ENCODE results near the gene BANP. TPM values are rescaled to one million over a fixed set of nuclear protein-coding genes. Genes with fewer than 3 reads are reported as not detected.
"Not testable (repeated sequence)": the region's sequence is repeated elsewhere in the genome, so short reads cannot be mapped to it uniquely, and the experiment has no call there.

BANP gene
- total RNA-seq, 1 donor from 2014 or later = 17.6 TPM

DNA sequence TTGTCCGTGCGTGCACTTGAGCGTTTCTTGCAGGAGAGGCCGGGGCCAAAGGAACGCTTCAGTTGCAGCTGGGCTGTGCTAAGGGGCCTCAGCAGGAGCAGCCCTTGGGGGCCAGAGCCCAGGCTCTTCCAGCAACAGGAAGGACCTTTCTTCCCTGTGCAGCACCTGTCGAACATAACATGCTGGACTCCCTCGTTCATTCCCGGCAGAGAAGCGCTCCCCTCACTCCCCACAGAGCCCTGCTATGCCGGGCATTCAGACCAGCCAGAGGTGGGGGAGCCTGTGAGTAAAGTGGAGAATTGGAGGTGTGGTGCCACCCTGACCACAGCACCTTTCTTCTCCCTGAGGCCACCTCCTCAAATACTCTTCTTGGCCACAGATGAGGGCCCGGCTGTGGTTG is 94.1 kb downstream of the BANP start:
- not testable (repeated sequence) for H3K4me3 ChIP-seq (ENCODE audit: low read depth, low read length); DNase-seq (ENCODE audit: low read depth)

DNA sequence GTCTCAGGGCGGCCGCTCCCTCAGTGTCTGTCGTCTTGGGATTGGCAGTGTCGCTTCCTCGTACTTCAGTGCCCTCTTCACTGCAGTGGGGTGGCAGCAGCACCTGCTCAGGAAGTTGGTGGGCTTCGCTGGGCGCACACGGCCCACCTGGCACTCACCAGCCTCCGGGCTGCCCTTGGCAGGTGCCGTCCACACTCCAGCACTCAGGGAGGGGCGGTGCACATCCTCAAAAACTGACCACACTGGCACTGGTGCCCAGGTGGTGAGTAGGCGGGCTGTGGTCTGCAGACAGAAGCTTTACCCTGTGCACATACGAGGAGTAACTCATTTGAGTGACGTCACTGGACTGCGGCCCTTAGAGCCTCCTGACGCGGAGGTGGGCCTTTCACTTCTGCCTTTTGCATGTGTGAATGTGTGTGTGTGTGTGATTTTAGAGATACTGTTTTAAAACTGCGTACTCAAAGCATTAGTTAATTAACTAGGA is 94.6 kb downstream of the BANP start:
- H3K4me3 ChIP-seq (ENCODE audit: low read depth, low read length) = no peak overlapping the region
- TF ChIP-seq, protein P1, sequence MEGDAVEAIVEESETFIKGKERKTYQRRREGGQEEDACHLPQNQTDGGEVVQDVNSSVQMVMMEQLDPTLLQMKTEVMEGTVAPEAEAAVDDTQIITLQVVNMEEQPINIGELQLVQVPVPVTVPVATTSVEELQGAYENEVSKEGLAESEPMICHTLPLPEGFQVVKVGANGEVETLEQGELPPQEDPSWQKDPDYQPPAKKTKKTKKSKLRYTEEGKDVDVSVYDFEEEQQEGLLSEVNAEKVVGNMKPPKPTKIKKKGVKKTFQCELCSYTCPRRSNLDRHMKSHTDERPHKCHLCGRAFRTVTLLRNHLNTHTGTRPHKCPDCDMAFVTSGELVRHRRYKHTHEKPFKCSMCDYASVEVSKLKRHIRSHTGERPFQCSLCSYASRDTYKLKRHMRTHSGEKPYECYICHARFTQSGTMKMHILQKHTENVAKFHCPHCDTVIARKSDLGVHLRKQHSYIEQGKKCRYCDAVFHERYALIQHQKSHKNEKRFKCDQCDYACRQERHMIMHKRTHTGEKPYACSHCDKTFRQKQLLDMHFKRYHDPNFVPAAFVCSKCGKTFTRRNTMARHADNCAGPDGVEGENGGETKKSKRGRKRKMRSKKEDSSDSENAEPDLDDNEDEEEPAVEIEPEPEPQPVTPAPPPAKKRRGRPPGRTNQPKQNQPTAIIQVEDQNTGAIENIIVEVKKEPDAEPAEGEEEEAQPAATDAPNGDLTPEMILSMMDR (conservative IDR thresholded peaks at IDR 0.05; ENCODE audit: low read depth, low read length) = no peak
- DNase-seq (ENCODE audit: low read depth) = no peak

DNA sequence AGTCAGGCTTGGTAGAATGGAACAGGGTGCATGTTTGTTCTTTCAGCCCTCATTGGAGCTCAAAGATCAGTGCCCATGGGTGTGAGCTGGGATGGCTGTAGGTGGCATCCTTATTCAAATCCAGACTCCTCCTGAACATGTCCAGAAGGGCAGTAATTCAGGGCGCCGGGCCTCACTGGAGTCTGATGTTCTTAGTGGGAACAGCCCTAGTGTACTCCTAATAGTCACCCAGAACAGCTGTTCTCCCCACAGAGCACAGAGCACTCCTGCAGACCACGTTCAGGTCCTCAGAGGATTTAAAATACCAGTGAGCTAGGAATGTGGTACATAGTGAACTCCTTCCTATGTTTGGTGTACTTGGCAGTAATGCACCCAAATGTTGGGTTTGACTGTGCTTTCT is 96.2 kb downstream of the BANP start:
- DNase-seq (ENCODE audit: low read depth) = no peak
- TF ChIP-seq, protein P1 (conservative IDR thresholded peaks at IDR 0.05; ENCODE audit: low read depth, low read length) = no peak
- no peak overlapping the region for H3K4me3 ChIP-seq (ENCODE audit: low read depth, low read length)

DNA sequence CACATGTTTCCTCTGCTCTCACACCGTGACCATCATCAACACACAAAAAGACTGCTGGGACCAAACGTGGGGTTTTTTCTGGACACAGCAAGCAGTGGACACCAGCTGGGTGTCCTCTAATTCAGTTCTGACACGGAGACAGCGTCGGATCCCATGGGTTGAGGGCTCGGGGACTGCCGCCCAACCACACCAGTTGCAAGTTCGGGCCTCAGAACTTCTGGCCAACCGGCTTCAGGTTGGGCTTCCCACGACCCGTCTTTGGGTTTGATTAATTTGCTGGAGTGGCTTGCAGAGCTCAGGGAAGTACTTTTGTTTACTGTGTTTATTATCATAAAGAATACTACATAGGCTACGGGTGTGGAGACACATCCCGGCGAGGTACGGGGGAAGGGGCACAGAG is 97.8 kb downstream of the BANP start:
- TF ChIP-seq, protein P1 (conservative IDR thresholded peaks at IDR 0.05; ENCODE audit: low read depth, low read length) = no peak
- DNase-seq (ENCODE audit: low read depth) = no peak
- H3K4me3 ChIP-seq (ENCODE audit: low read depth, low read length) = no peak overlapping the region

DNA sequence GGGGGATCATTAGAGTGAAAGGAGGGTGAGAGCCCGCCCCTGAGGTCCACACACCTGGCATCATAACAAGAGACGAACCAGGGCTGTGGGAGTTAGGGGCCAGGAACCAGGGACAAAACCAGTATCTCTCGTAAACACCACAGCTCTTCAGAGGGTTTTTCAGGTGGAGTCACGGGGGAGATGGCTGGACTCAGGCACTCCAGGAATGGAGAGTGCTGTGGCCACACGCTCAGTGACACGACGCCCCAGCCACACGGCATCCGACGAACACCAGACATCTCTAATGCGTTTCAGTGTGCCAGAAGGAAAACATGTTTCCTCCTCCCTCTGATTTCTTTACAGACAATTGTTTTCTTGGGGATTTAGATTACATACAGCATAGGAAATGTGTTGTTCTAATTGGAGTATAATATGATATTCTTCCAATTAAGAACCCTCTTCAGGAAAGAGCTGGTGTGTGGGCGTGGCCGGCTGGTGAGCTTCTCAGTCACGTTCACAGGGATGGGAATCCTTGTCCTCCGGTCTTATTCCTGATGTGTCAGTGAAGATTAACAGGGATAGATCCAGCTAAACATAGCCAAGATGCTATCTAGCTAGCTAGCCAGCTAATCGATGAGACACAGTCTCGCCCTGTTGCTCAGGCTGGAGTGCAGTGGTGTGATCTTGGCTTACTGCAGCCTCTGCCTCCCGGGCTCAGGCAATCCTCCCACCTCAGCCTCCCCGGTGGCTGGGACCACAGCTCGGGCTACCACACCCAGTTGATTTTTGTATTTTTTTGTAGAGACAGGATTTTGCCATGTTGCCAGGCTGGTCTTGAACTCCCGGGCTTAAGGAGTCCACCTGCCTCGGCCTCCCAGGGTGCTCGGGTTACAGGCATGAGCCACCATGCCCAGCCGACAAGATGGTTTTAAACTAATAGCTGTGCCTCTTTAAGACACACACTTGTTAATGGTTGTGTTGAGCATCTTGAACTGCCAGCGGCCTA is 98.6 kb downstream of the BANP start:
- no peak overlapping the region for H3K4me3 ChIP-seq (ENCODE audit: low read depth, low read length)
- TF ChIP-seq, protein P1 (conservative IDR thresholded peaks at IDR 0.05; ENCODE audit: low read depth, low read length) = no peak
- DNase-seq (ENCODE audit: low read depth) = no peak

DNA sequence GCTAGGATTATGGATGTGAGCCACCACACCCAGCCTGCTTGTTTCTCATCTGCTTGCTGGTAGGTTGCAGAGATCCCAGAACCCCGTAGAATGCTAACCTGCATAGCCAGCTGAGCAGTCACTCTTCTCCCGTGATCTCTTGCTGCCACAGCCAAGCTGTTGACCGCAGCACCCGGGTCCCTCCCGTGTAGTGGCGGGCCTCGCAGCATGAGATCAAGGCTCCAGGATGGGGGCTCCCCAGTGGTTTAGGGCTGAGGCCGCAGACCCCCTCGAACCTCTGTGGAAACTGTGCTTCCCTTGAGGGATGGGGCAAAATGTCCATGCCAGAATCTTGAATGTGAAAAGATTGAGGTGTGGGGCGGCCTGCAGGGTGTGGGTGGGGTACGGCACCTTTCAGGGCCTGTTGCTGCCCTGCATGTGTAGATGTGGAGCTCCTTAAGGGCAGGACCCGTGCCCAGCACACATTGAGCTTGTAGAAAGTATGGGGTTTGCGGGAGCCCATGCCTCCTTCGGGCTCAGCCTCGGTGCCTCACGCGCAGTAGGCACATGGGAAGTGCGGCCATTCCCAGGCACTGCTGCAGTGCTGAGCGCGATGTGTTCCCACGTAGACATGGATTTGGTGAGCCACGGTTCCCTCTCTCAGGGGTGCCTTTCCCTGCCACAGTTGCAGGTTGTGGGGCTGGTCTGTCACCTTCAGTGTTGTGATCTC is 99.9 kb downstream of the BANP start:
- TF ChIP-seq, protein P1 (conservative IDR thresholded peaks at IDR 0.05; ENCODE audit: low read depth, low read length) = no peak
- DNase-seq (ENCODE audit: low read depth) = no peak
- H3K4me3 ChIP-seq (ENCODE audit: low read depth, low read length) = no peak overlapping the region

DNA sequence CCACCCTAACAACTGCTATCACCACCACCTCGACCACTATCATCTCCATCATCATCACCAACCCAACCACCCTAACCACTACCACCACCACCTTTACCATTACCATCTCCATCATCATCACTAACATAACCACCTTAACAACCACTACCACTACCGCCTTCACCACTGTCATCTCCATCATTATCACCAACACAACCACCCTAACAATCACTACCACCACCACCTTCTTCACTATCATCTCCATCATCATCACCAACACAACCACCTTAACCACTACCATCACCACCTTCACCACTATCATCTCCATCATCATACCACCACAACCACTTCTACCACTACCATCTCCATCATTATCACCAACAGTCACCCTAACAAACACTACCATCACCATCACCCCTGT is 101.4 kb downstream of the BANP start:
- no peak overlapping the region for H3K4me3 ChIP-seq (ENCODE audit: low read depth, low read length)
- TF ChIP-seq, protein P1 (conservative IDR thresholded peaks at IDR 0.05; ENCODE audit: low read depth, low read length) = no peak
- DNase-seq (ENCODE audit: low read depth) = no peak

DNA sequence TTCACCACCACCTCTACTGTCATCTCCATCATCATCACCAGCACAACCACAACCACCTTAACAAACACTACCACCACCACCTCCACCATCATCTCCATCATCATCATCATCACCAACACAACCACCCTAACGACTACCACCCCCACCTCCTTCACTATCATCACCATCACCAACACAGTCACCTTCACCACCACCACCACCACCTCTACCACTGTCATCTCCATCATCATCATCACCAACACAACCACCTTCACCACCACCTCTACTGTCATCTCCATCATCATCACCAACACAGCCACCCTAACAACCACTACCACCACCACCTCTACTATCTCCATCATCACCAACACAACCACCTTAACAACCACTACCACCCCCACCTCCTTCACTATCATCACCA is 102.2 kb downstream of the BANP start:
- H3K4me3 ChIP-seq (ENCODE audit: low read depth, low read length); DNase-seq (ENCODE audit: low read depth): not testable (repeated sequence)

Data from epithelial cell of proximal tubule (primary cell).